H1 (cell line): ENCODE data around the gene TYRP1. TPM values are rescaled to one million over a fixed set of nuclear protein-coding genes. Genes with fewer than 3 reads are reported as not detected.

Experiments used
- BACH1 ChIP-seq: IDR thresholded peaks from 2 replicates; pipeline ENCODE4 v1.6.1; 2012; ENCODE audit warnings: low read length, improper control_type of control experiment
- CBX5 ChIP-seq: fragments of 300-800, 300-1000 bp; sonication (generic); IDR thresholded peaks from 2 replicates; pipeline ENCODE4 v1.7.1; 2016; ENCODE audit warnings: antibody characterized with exemption, low read length, low read depth
- CBX8 ChIP-seq: fragments of 300-800, 300-1000 bp; sonication (generic); IDR thresholded peaks from 2 replicates; pipeline ENCODE4 v1.7.1; 2016; ENCODE audit warnings: low read depth, low read length, borderline replicate concordance
- POLR2A ChIP-seq, 2 experiments: IDR thresholded peaks; 1 replicate in 1 of 2; 2 replicates in 1 of 2; pipeline ENCODE4 v1.6.1; 2011; ENCODE audit warnings: low read depth in 2 of 2, low read length in 2 of 2, mild to moderate bottlenecking in 2 of 2; ENCODE audit errors: control extremely low read depth in 1 of 2
- RAD21 ChIP-seq, 2 experiments: IDR thresholded peaks in 1 of 2; conservative IDR thresholded peaks in 1 of 2; 2 replicates each; pipeline ENCODE4 v1.6.1; 2011; ENCODE audit warnings: low read depth in 2 of 2, low read length in 2 of 2, improper control_type of control experiment in 1 of 2, inconsistent platforms in 1 of 2, mild to moderate bottlenecking in 1 of 2, moderate library complexity in 1 of 2
- SIN3A ChIP-seq, 2 experiments: IDR thresholded peaks in 1 of 2; conservative IDR thresholded peaks in 1 of 2; 2 replicates each; pipeline ENCODE4 v1.6.1; 2011 to 2012; ENCODE audit warnings: low read length in 2 of 2, improper control_type of control experiment in 1 of 2, low read depth in 1 of 2, mild to moderate bottlenecking in 1 of 2
- TAF1 ChIP-seq: IDR thresholded peaks from 2 replicates; pipeline ENCODE4 v1.6.1; 2011; ENCODE audit warnings: mild to moderate bottlenecking, low read depth, low read length
- polyA plus RNA-seq, 7 experiments: library from polyadenylated mRNA; depleted of rRNA in 3 of 7; stranded (reverse) in 5 of 7; unstranded in 2 of 7; fragments of >200 nt in 5 of 7; fragments of 200-250 nt in 2 of 7; gene quantifications; 1 replicate in 5 of 7; 2 replicates in 1 of 7; 4 replicates in 1 of 7; pipeline versions ENCODE4 v1.2.1 to v1.2.3, GENCODE V29; 2011 to 2013; ENCODE audit warnings: missing spikeins in 2 of 7, mixed read lengths in 2 of 7
- total RNA-seq: library from RNA; stranded (reverse); fragmentation: NEBNext Ultra II Directional; extraction: Animal tissue kit (Norgen Biotek cat#: 25700); gene quantifications from 2 replicates; pipeline ENCODE4 v1.2.1, GENCODE V29; 2021

TYRP1 gene
- total and polyA plus RNA-seq, 2 of the 8 experiments (the other 6 are each of a cell fraction or from before 2014, with no cell fraction given) = 0.15 TPM; not detected in 1

- TF ChIP-seq SIN3A (conservative IDR thresholded peaks at IDR 0.05 in 1 of 2, IDR thresholded peaks at IDR 0.05 in 1 of 2; ENCODE audit: low read depth in 1 of 2, low read length in 2 of 2) = no peak
- TF ChIP-seq CBX5 = no peak
- TF ChIP-seq BACH1 = no peak
- TF ChIP-seq POLR2A (IDR thresholded peaks at IDR 0.05; ENCODE audit: control extremely low read depth in 1 of 2, low read depth in 2 of 2, low read length in 2 of 2) = no peak
- TF ChIP-seq TAF1 = no peak
- TF ChIP-seq CBX8 = no peak
- TF ChIP-seq RAD21 (IDR thresholded peaks at IDR 0.05 in 1 of 2, conservative IDR thresholded peaks at IDR 0.05 in 1 of 2; ENCODE audit: low read depth in 2 of 2, low read length in 2 of 2) = no peak
Observed at GRCh38 chr9:12717907-12718306, 24.7 kb downstream of the TYRP1 start (continued).
